GM23248 (cell line): ENCODE measurements around the gene ETFA.

Experiments used
- EZH2 ChIP-seq: fragments of 200-600 bp; sonication (generic); IDR thresholded peaks from 2 replicates; pipeline ENCODE4 v1.6.1; 2018; ENCODE audit warnings: antibody characterized with exemption, mild to moderate bottlenecking; ENCODE audit not compliant: insufficient read depth, poor library complexity, severe bottlenecking
- EZH2phosphoT487 ChIP-seq: fragments of 200-600 bp; sonication (generic); IDR thresholded peaks from 2 replicates; pipeline ENCODE4 v1.6.1; 2018; ENCODE audit warnings: antibody characterized with exemption, moderate library complexity, mild to moderate bottlenecking, low read depth; ENCODE audit not compliant: insufficient read depth

DNA sequence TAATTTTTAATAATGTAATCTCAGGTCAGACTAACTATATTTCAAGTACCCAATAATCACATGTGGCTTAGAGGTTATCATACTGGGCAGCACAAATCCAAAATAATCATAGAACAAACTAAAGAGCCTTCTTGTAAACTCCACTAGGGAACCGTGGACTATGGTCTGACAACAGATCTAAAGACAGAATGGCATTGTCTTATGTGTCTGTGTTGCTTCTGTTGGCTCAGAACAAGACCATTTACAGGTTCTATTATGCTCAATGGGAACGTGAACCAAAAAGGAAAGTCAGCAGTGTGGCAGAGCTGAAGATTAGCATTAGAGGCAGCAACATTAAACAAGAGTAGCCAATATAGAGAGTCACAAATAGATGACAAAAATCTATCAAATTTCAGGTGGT, 74.9 kb downstream of the ETFA start:
- TF ChIP-seq EZH2 (no peak), EZH2phosphoT487 (no peak)
